ENCODE results near the gene CEP41. TPM values are rescaled to one million over a fixed set of nuclear protein-coding genes. Genes with fewer than 3 reads are reported as not detected.
"Not testable (repeated sequence)": the region's sequence is repeated elsewhere in the genome, so short reads cannot be mapped to it uniquely, and the experiment has no call there.

Gene CEP41
- total and polyA plus RNA-seq, 10 of the 15 experiments (the other 5 are each of a cell fraction or from before 2014, with no cell fraction given) = 11.4 to 43.0 (median 24.7) TPM

DNA sequence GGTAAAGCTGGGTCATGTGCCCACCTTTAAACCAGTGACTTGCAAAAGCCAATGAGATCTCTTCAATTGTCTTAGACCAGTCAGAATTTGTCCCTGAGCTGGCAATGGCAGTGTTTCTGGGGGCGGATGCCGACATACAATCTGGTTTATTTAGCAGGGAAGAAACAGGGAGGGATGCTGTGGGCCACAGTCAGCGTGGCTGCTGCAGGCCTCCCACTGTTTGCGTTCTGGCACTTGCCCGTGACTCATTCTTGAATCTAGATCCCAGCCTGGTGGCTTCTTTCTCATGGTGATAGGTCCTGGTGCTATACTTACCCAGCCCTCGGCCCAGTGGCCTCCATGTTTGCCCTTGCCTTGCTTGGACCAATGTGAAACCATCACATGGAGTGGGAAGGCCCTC lies 63.6 kb downstream of the CEP41 start (continued):
- TF ChIP-seq BCLAF1 (IDR thresholded peaks at IDR 0.05) = no peak

- FAIRE-seq; H4K20me1 ChIP-seq (ENCODE audit: control insufficient read depth, insufficient read depth); in situ Hi-C loops (cut with MboI); POLR2A ChIA-PET; H2AFZ ChIP-seq (ENCODE audit: control insufficient read depth, low read depth, low read length); H3K4me2 ChIP-seq (ENCODE audit: control insufficient read depth, insufficient read depth); BruUV-seq (replicated peaks); H3K4me3 ChIP-seq; H3K4me1 ChIP-seq (ENCODE audit: control insufficient read depth, insufficient read depth, low read length); intact Hi-C loops (cut with micrococcal nuclease; ENCODE audit: unreplicated experiment); H3K9ac ChIP-seq (ENCODE audit: control insufficient read depth, insufficient read depth, low read length); RAD21 ChIA-PET (ENCODE audit: unreplicated experiment); H3K36me3 ChIP-seq (ENCODE audit: control insufficient read depth in 2 of 2, insufficient read depth in 2 of 2, low read length in 1 of 2); H3K79me2 ChIP-seq (ENCODE audit: control insufficient read depth, insufficient read depth, low read length); H3K27me3 ChIP-seq (replicated peaks in 1 of 2; ENCODE audit: control insufficient read depth in 2 of 2, insufficient read depth in 2 of 2, low read length in 1 of 2); ATAC-seq; H3K27ac ChIP-seq (ENCODE audit: control insufficient read depth, insufficient read depth); DNase-seq (ENCODE audit: low read depth, low spot score); H3K9me3 ChIP-seq (replicated peaks; ENCODE audit: control insufficient read depth, insufficient read depth, low read length): not testable (repeated sequence)
- ChIA-PET SMC1A (ENCODE audit: uncharacterized antibody, unreplicated experiment) (interaction anchor here (1.5 kb wide), 1 partner anchor 11 kb away, joined by 4 read pairs; no protein-coding TSS in a partner anchor), CTCF (interaction anchor here (0.5 kb wide), 1 partner anchor 132 kb away, joined by 4 read pairs; no protein-coding TSS in a partner anchor)
- WGBS (ENCODE audit: insufficient coverage, insufficient replicate concordance, low lambda C conversion rate, missing lambda C conversion rate) = 0% methylated on average over 1 of the region's 1 CpG
Observed at GRCh38 chr7:130376461-130376860, 64.4 kb downstream of the CEP41 start.

GRCh38 chr7:130374507-130374906 lies 66.3 kb downstream of the CEP41 start:
- intact Hi-C loops (cut with micrococcal nuclease; ENCODE audit: unreplicated experiment) = no loop called here
- no peak overlapping the region for H3K4me2 ChIP-seq (ENCODE audit: control insufficient read depth, insufficient read depth)
- H3K27ac ChIP-seq (ENCODE audit: control insufficient read depth, insufficient read depth) = no peak overlapping the region
- H2AFZ ChIP-seq (ENCODE audit: control insufficient read depth, low read depth, low read length) = no peak overlapping the region
- ChIA-PET POLR2A (no interaction called here), SMC1A (ENCODE audit: uncharacterized antibody, unreplicated experiment) (no interaction called here), RAD21 (ENCODE audit: unreplicated experiment) (no interaction called here), CTCF (no interaction called here)
- H3K27me3 ChIP-seq (replicated peaks in 1 of 2; ENCODE audit: control insufficient read depth in 2 of 2, insufficient read depth in 2 of 2, low read length in 1 of 2) = no peaks in the 10 kb centered on the region
- H3K36me3 ChIP-seq (ENCODE audit: control insufficient read depth in 2 of 2, insufficient read depth in 2 of 2, low read length in 1 of 2) = no peaks in the 10 kb centered on the region
- no peaks in the 10 kb centered on the region; the same call in 2 of the 3 replicates for H3K9me3 ChIP-seq (replicated peaks; ENCODE audit: control insufficient read depth, insufficient read depth, low read length)
- no peaks in the 10 kb centered on the region for H3K4me1 ChIP-seq (ENCODE audit: control insufficient read depth, insufficient read depth, low read length)
- in situ Hi-C loops (cut with MboI) = no loop called here
- no peak for ATAC-seq
- no peak for DNase-seq (ENCODE audit: low read depth, low spot score)
- H3K9ac ChIP-seq (ENCODE audit: control insufficient read depth, insufficient read depth, low read length) = no peak overlapping the region
- no peaks in the 10 kb centered on the region for H4K20me1 ChIP-seq (ENCODE audit: control insufficient read depth, insufficient read depth)
- no TSS peak for BruUV-seq (replicated peaks)
- whole genome bisulfite sequencing (ENCODE audit: insufficient coverage, insufficient replicate concordance, low lambda C conversion rate, missing lambda C conversion rate) = 46% methylated on average over 6 of the region's 6 CpGs
- no peak overlapping the region for H3K4me3 ChIP-seq
- no peaks in the 10 kb centered on the region for H3K79me2 ChIP-seq (ENCODE audit: control insufficient read depth, insufficient read depth, low read length)
- FAIRE-seq = no peak
- no peak for TF ChIP-seq BHLHE40 (IDR thresholded peaks at IDR 0.05; ENCODE audit: borderline replicate concordance in 1 of 2, low read depth in 2 of 2, low read length in 1 of 2)
- no peak for TF ChIP-seq ZNF687 (IDR thresholded peaks at IDR 0.05)
- TF ChIP-seq STAT1 (conservative IDR thresholded peaks at IDR 0.05) = no peak
- TF ChIP-seq EP300 (IDR thresholded peaks at IDR 0.05; ENCODE audit: borderline replicate concordance in 1 of 2, control insufficient read depth in 1 of 2, low read depth in 2 of 2, low read length in 2 of 2) = no peak
- no peak for TF ChIP-seq MYC (IDR thresholded peaks at IDR 0.05; ENCODE audit: insufficient read depth, insufficient read length, insufficient replicate concordance, low read length, severe bottlenecking)
- no peak for TF ChIP-seq SRF (IDR thresholded peaks at IDR 0.05; ENCODE audit: low read depth in 2 of 2, low read length in 2 of 2)
- no peak for TF ChIP-seq NFXL1 (IDR thresholded peaks at IDR 0.05; ENCODE audit: borderline replicate concordance)

Data from GM12878 (cell line).